ENCODE results near the gene DCST1. TPM values are rescaled to one million over a fixed set of nuclear protein-coding genes. Genes with fewer than 3 reads are reported as not detected.
A peak's percentile ranks its signal among the peaks of the same experiment; 100 is the strongest.

Gene DCST1
- total and polyA plus RNA-seq, 2 of the 13 experiments (the other 11 are each of a cell fraction or from before 2014, with no cell fraction given), result 0.04 TPM; not detected in 1

- TF ChIP-seq, protein P1, sequence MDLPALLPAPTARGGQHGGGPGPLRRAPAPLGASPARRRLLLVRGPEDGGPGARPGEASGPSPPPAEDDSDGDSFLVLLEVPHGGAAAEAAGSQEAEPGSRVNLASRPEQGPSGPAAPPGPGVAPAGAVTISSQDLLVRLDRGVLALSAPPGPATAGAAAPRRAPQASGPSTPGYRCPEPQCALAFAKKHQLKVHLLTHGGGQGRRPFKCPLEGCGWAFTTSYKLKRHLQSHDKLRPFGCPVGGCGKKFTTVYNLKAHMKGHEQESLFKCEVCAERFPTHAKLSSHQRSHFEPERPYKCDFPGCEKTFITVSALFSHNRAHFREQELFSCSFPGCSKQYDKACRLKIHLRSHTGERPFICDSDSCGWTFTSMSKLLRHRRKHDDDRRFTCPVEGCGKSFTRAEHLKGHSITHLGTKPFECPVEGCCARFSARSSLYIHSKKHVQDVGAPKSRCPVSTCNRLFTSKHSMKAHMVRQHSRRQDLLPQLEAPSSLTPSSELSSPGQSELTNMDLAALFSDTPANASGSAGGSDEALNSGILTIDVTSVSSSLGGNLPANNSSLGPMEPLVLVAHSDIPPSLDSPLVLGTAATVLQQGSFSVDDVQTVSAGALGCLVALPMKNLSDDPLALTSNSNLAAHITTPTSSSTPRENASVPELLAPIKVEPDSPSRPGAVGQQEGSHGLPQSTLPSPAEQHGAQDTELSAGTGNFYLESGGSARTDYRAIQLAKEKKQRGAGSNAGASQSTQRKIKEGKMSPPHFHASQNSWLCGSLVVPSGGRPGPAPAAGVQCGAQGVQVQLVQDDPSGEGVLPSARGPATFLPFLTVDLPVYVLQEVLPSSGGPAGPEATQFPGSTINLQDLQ (CRISPR knock-in tag; IDR thresholded peaks at IDR 0.05), result no peak
- no peak for TF ChIP-seq ZNF34 (CRISPR knock-in tag; IDR thresholded peaks at IDR 0.05; ENCODE audit: borderline replicate concordance)
- 0 out of 2 replicates have a peak, but pooled peaks have one; percentile 61 for TF ChIP-seq ZNF124 (CRISPR knock-in tag; IDR thresholded peaks at IDR 0.05)
- TF ChIP-seq ZFP62 (CRISPR knock-in tag; IDR thresholded peaks at IDR 0.05), result no peak
- TF ChIP-seq, protein P2, sequence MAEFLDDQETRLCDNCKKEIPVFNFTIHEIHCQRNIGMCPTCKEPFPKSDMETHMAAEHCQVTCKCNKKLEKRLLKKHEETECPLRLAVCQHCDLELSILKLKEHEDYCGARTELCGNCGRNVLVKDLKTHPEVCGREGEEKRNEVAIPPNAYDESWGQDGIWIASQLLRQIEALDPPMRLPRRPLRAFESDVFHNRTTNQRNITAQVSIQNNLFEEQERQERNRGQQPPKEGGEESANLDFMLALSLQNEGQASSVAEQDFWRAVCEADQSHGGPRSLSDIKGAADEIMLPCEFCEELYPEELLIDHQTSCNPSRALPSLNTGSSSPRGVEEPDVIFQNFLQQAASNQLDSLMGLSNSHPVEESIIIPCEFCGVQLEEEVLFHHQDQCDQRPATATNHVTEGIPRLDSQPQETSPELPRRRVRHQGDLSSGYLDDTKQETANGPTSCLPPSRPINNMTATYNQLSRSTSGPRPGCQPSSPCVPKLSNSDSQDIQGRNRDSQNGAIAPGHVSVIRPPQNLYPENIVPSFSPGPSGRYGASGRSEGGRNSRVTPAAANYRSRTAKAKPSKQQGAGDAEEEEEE (CRISPR knock-in tag; IDR thresholded peaks at IDR 0.05; ENCODE audit: borderline replicate concordance), result no peak
- TF ChIP-seq, protein P3, sequence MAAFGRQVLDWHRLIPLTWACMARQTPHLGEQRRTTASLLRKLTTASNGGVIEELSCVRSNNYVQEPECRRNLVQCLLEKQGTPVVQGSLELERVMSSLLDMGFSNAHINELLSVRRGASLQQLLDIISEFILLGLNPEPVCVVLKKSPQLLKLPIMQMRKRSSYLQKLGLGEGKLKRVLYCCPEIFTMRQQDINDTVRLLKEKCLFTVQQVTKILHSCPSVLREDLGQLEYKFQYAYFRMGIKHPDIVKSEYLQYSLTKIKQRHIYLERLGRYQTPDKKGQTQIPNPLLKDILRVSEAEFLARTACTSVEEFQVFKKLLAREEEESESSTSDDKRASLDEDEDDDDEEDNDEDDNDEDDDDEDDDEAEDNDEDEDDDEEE (CRISPR knock-in tag; IDR thresholded peaks at IDR 0.05), result no peak
- TF ChIP-seq ZNF775 (CRISPR knock-in tag; IDR thresholded peaks at IDR 0.05; ENCODE audit: borderline replicate concordance), result no peak
- peak; percentile 39 for TF ChIP-seq TAF15 (IDR thresholded peaks at IDR 0.05; ENCODE audit: low read depth, low read length, poor library complexity, severe bottlenecking)
- TF ChIP-seq ZNF503 (CRISPR knock-in tag; IDR thresholded peaks at IDR 0.05), result no peak
- 0 out of 2 replicates have a peak, but pooled peaks have one; percentile 35 for TF ChIP-seq U2AF2 (IDR thresholded peaks at IDR 0.05; ENCODE audit: low read depth, low read length)
- no peak for TF ChIP-seq ADNP (CRISPR knock-in tag; IDR thresholded peaks at IDR 0.05)
- TF ChIP-seq EHMT2 (IDR thresholded peaks at IDR 0.05; ENCODE audit: borderline replicate concordance, low read depth, low read length), result no peak
- no peak for TF ChIP-seq KAT2B (IDR thresholded peaks at IDR 0.05; ENCODE audit: borderline replicate concordance, low read depth, low read length)
- TF ChIP-seq ZNF230 (CRISPR knock-in tag; IDR thresholded peaks at IDR 0.05), result 0 out of 2 replicates have a peak, but pooled peaks have one; percentile 16
- no peak for TF ChIP-seq JUND (CRISPR knock-in tag; IDR thresholded peaks at IDR 0.05)
- TF ChIP-seq WIZ (CRISPR knock-in tag; IDR thresholded peaks at IDR 0.05), result no peak
- TF ChIP-seq GRHL1 (CRISPR knock-in tag; conservative IDR thresholded peaks at IDR 0.05), result no peak
- peak; percentile 77 for TF ChIP-seq RXRA (CRISPR knock-in tag; IDR thresholded peaks at IDR 0.05)
Observed at GRCh38 chr1:155084722-155085503, 51.3 kb downstream of the DCST1 start (continued).
